BE2C (cell line): ENCODE measurements around the gene CNMD. TPM values are rescaled to one million over a fixed set of nuclear protein-coding genes. Genes with fewer than 3 reads are reported as not detected.
A peak's percentile ranks its signal among the peaks of the same experiment; 100 is the strongest.

Experiments used
- DNase-seq: peaks from one replicate; pipeline ENCODE4 v3.0.0-alpha.2; 2020
- H3K27me3 ChIP-seq: fragments of 250-450 bp; sonication (Bioruptor Pico); 2 replicates; pipeline ENCODE4 v1.5.1; 2020; ENCODE audit warnings: mild to moderate bottlenecking
- H3K36me3 ChIP-seq: fragments of 250-450 bp; sonication (Bioruptor Pico); 2 replicates; pipeline ENCODE4 v1.5.1; 2020; ENCODE audit warnings: mild to moderate bottlenecking
- H3K4me1 ChIP-seq: fragments of 250-450 bp; sonication (Bioruptor Pico); 2 replicates; pipeline ENCODE4 v1.5.1; 2020
- H3K4me3 ChIP-seq: 2 replicates; pipeline ENCODE4 v1.5.1; 2011; ENCODE audit warnings: low read depth, low read length
- H3K9me3 ChIP-seq: fragments of 250-450 bp; sonication (Bioruptor Pico); 2 replicates; pipeline ENCODE4 v1.5.1; 2020
- polyA plus RNA-seq: library from polyadenylated mRNA; unstranded; fragments of >200 nt; gene quantifications from one replicate; pipeline ENCODE4 v1.2.1, GENCODE V29; 2012; ENCODE audit warnings: low read depth, missing spikeins; ENCODE audit not compliant: insufficient read length, insufficient read depth
- TF ChIP-seq, protein P1 (sequence below): IDR thresholded peaks from 2 replicates; pipeline ENCODE4 v1.5.1; 2012; ENCODE audit warnings: mild to moderate bottlenecking, low read depth, low read length

CNMD gene
- not detected for polyA plus RNA-seq

DNA sequence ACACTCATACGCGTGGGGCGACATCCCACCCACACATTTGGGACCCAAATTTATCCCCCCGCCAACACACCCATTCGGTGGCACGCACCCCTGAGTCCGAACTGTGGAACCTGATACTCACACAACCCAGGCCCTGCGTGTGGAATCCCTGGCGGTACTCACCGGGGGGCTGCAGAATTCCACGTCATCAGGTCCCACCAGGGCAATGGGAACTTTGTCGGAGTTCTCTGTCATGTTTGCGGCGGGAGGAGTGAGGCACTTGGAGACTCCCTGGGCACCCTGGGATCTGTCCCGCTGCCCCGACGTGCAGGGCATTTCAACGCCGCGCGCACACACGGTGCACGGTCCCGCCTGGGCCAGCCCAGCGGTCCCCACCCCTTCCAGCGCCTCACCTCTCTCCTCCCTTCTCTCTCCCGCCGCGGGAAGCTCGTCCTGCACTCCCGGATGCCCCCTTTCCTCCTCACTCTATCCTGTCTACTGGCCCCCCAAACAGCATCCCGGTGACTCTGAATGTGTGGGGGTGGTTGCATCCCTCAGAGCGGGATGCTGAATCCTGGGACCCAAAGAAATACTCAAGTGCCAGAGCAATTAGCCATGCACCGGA lies at the start of gene CNMD:
TSS of gene CNMD (minus strand) at position 353 of the 604 bp plus-strand sequence. CDS start at position 234, 119 bp downstream.
- Histone ChIP-seq H3K27me3 (0 out of 2 replicates have a peak, but pooled peaks cover 6% of the 10 kb centered on the region), H3K9me3 (no peaks in the 10 kb centered on the region), H3K4me3 (peak within 1 kb of the TSS; percentile 16; the same call in 1 of the 2 replicates), H3K36me3 (no peaks in the 10 kb centered on the region), H3K4me1 (no peaks in the 10 kb centered on the region)
- DNase-seq, result no peak
- TF ChIP-seq, protein P1, sequence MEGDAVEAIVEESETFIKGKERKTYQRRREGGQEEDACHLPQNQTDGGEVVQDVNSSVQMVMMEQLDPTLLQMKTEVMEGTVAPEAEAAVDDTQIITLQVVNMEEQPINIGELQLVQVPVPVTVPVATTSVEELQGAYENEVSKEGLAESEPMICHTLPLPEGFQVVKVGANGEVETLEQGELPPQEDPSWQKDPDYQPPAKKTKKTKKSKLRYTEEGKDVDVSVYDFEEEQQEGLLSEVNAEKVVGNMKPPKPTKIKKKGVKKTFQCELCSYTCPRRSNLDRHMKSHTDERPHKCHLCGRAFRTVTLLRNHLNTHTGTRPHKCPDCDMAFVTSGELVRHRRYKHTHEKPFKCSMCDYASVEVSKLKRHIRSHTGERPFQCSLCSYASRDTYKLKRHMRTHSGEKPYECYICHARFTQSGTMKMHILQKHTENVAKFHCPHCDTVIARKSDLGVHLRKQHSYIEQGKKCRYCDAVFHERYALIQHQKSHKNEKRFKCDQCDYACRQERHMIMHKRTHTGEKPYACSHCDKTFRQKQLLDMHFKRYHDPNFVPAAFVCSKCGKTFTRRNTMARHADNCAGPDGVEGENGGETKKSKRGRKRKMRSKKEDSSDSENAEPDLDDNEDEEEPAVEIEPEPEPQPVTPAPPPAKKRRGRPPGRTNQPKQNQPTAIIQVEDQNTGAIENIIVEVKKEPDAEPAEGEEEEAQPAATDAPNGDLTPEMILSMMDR, result no peak

GRCh38 chr13:52788011-52788410 lies 48.4 kb upstream of the CNMD start:
- no peaks in the 10 kb centered on the region for H3K4me1 ChIP-seq
- H3K36me3 ChIP-seq, result no peaks in the 10 kb centered on the region
- TF ChIP-seq, protein P1, result no peak
- no peaks in the 10 kb centered on the region for H3K9me3 ChIP-seq
- H3K27me3 ChIP-seq, result peaks cover 7% of the 10 kb centered on the region; the same call in 1 of the 2 replicates
- DNase-seq, result no peak
- no peak overlapping the region for H3K4me3 ChIP-seq

DNA sequence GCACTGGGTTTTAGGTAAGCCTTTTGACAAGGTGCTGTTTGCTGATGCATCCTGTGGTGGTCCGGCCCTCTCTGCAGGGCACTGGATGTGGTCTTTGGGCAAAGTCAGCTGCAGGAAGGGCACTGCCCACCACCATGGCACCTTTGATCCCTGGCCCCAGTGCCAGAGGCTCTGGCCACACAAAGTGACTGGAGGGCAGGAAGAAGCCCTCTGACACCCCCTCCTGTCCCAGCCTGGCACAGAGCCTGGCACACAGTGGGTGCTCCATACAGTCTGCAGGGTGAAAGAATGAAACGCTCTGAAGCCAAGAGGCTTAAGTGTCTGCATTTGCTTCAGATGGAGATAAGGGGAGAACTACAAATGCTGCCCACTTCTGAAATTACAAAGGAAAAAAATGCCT lies 47.6 kb upstream of the CNMD start:
- no peaks in the 10 kb centered on the region for H3K9me3 ChIP-seq
- peaks cover 7% of the 10 kb centered on the region; the same call in 1 of the 2 replicates for H3K27me3 ChIP-seq
- DNase-seq, result no peak
- no peaks in the 10 kb centered on the region for H3K4me1 ChIP-seq
- H3K36me3 ChIP-seq, result no peaks in the 10 kb centered on the region
- TF ChIP-seq, protein P1, result no peak
- no peak overlapping the region for H3K4me3 ChIP-seq

- H3K36me3 ChIP-seq, result no peaks in the 10 kb centered on the region
- no peaks in the 10 kb centered on the region for H3K9me3 ChIP-seq
- H3K4me3 ChIP-seq, result no peak overlapping the region
- H3K4me1 ChIP-seq, result no peaks in the 10 kb centered on the region
- H3K27me3 ChIP-seq, result peaks cover 7% of the 10 kb centered on the region; the same call in 1 of the 2 replicates
- TF ChIP-seq, protein P1, result no peak
- no peak for DNase-seq
These were observed 47.1 kb upstream of the CNMD start for GRCh38 chr13:52786766-52787165.

DNA sequence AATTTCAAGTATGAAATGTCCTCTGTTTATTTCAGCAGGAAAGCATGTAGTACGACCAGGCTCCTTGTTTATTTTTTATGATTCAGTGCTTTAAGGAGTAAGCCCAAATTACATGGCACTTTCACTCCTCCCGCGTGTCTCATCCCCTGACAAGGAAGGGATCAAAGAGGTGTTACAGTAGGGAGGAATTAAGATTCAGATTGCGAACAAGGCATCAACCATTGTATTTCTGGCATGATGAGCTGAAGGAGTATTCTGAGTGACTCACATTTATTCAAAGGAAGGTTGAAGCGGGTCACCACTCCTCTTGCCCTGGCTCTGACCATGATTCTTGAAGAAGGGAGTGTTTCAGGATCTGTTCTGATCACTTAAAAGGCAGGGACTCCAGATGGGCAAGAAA lies 46.1 kb upstream of the CNMD start:
- TF ChIP-seq, protein P1, result no peak
- no peak for DNase-seq
- Histone ChIP-seq H3K9me3 (no peaks in the 10 kb centered on the region), H3K27me3 (peaks cover 8% of the 10 kb centered on the region), H3K4me1 (no peaks in the 10 kb centered on the region), H3K36me3 (no peaks in the 10 kb centered on the region), H3K4me3 (no peak overlapping the region)

DNA sequence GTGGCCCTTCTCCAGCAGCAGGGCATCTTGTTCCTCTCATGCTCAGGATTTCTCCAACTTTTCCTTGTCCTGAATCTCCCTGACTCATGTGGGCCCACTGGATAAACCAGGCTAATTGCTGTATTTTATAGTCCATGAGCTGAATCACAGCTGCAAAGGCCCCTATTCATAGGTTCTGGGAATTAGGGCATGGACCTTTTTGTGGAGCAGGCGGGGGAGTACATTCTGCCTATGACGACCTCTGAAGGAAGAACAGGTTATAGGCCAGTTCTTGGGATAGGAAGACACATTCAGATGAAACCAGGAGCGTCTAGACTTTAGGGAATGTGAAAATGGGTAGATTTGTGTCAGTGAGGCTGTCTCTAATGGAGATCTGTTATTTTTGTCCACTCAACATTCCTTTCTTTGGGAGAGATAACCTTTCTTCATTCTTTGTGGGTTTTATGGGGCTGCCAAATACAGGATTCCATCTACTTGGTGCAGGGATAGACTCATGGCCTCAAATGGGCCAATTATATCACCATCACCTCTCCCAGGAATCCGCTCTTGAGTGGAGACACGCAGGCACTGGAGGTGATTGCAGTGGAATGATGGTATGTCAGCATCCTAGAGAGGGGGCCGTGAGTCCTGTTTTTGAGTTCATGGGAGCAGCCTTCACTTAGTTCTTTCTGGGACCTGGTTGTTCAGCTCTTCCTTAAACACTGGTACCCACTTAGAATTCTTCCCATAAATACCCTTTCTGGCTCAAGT lies 45.1 kb upstream of the CNMD start:
- Histone ChIP-seq H3K9me3 (no peaks in the 10 kb centered on the region), H3K36me3 (no peaks in the 10 kb centered on the region), H3K4me3 (no peak overlapping the region), H3K27me3 (peaks cover 12% of the 10 kb centered on the region), H3K4me1 (no peaks in the 10 kb centered on the region)
- TF ChIP-seq, protein P1, result no peak
- DNase-seq, result no peak
